NCI-H345 treated with DMSO at 0.1 percent for 48 hours (cell line): ENCODE data around the gene GCH1.
"Not testable (repeated sequence)": the region's sequence is repeated elsewhere in the genome, so short reads cannot be mapped to it uniquely, and the experiment has no call there.

Experiments used
- DNase-seq: peaks from one replicate; lab custom pipeline; 2025; ENCODE audit not compliant: unreplicated experiment; lab: John Stamatoyannopoulos, UW

The GCH1 gene

DNA sequence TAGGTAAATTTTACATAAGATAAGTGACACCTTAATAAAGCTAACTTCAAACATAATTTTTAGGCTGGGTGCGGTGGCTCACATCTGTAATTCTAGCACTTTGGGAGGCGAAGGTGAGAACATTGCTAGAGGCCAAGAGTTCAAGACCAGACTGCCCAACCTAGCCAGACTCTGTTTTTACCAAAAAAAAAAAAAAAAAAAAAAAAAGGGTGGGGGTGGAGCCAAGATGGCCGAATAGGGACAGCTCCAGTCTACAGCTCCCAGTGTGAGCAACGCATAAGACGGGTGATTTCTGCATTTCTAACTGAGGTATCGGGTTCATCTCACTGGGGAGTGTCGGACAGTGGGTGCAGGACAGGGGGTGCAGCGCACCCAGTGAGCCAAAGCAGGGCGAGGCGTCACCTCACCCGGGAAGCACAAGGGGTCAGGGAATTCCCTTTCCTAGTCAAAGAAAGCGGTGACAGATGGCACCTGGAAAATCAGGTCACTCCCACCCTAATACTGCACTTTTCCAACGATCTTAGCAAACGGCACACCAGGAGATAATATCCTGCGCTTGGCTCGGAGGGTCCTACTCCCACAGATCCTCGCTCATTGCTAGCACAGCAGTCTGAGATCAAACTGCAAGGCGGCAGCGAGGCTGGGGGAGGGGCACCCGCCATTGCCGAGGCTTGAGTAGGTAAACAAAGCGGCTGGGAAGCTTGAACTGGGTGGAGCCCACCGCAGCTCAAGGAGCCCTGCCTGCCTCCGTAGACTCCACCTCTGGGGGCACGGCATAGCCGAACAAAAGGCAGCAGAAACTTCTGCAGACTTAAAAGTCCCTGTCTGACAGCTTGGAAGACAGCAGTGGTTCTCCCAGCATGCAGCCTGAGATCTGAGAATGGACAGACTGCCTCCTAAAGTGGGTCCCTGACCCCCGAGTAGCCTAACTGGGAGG, 32.2 kb downstream of the GCH1 start:
- DNase-seq: not testable (repeated sequence)

- no peak for DNase-seq
Measured at GRCh38 chr14:54867011-54867410, 35.6 kb downstream of the GCH1 start.

- no peak for DNase-seq
Measured at GRCh38 chr14:54866588-54866987, 36.0 kb downstream of the GCH1 start.

GRCh38 chr14:54864526-54864925, 38.1 kb downstream of the GCH1 start:
- DNase-seq: no peak

DNA sequence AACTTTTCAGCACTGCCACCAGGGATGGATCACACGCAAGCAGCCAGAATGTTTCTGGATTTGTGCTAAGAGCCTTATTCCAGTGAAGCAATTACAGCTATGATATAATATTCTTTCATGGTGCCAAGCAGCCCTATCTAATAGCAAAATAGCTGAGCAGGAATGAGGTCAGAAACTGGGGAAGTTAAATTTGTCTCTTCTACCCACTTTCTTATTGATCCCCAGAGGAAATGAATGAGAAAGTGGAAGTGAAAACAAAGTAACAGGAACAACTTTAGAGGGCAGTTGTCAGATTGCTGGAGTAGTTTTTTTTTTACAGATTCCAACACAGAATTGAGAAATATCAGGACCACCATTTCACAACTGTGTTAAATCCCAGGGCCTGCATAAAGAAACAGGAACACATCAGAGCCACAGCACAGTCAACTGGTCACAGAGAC, 44.8 kb downstream of the GCH1 start:
- no peak for DNase-seq

DNA sequence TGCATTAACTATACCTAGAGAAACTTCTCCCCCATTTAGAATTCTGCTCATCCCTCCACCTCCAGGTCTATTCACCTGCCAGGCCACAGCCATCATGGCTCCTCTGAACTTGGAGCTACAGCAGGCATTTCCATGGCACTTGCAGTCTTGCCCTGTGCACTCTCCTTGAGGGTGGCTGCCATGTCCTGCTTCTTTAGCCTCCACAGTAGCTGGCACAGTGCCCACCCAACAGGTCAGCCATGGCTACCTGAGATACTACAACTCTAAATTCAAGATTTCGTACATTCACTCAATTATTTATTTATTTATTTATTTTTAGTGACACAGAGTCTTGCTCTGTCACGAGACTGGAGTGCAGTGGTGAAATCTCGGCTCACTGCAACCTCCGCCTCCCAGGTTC, 46.5 kb downstream of the GCH1 start:
- DNase-seq: no peak

DNA sequence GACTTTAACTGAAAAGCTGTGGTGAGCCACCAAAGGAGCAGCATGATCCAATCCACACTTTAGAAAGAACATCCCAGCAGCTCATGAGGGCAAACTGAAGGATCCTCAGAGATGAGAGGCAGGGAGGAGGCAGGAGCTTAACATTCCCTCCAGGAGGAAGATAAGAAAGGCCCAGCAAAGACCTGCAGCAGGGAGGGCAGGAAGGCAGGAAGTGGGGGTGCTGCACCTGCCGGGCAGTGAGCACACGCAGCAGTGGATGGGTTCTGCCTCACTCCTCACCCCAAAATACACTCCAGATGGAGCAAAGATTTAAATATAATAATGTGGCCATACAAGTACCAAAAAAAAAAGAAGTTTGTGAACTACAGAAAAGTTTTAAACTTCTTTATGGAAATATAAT, 48.4 kb downstream of the GCH1 start:
- no peak for DNase-seq

- DNase-seq: no peak
Measured at GRCh38 chr14:54853339-54853738, 49.3 kb downstream of the GCH1 start.

- DNase-seq: no peak
Measured at GRCh38 chr14:54852215-54852614, 50.4 kb downstream of the GCH1 start.

DNA sequence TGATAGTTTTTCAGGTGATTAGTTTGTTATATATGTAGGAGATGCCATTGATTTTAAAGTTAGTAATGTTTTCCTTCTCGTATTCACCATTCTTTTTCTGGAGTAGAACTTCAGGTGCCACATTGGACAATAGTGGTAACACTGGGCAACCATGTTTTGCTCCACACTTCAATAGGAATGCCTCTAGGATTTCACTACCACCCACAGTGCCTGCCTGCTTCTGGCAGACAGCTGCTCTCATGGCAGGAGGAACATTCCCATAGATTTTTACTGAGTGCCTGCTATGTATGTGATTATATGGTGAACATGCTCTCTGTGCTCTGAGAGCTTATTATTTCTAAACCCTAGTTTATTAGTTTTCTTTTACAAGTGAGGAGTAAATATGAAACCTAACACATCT, 53.7 kb downstream of the GCH1 start:
- DNase-seq: no peak

DNA sequence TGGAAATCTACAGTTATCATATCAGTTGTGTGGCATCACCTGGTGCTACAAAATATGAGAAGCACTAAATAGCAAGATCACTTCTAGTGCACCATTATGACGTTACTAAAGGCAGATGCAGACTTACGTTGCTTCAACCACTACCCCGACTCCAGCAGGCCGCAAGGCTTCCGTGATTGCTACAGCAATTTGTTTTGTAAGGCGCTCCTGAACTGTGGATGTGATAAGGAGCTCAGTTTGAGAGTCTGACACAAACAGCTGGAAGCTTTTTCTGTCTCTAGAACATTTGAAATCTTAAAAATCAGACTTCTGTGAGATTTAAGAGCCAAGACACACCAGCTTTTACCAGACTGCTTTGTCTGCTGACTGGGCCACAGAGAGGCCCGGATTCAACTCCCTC, 57.0 kb downstream of the GCH1 start:
- no peak for DNase-seq

DNA sequence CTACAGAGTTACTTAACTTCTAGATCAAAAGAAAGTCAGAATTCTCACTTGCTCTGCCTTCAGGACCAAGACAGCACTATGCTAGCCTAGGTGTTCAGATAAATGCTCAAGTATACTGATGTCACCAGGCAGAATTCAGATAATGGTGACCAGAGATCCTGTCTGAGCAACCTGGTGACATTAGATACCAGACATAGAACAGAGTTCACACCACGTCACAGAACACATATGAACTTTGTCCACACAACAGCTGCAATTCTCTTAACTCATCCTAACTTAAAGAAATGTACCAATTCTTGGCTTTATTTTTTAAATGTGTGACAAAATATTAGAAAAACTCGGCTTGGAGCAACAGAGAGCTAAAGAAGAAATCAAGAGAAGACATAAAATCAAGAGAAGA, 58.1 kb downstream of the GCH1 start:
- no peak for DNase-seq

DNA sequence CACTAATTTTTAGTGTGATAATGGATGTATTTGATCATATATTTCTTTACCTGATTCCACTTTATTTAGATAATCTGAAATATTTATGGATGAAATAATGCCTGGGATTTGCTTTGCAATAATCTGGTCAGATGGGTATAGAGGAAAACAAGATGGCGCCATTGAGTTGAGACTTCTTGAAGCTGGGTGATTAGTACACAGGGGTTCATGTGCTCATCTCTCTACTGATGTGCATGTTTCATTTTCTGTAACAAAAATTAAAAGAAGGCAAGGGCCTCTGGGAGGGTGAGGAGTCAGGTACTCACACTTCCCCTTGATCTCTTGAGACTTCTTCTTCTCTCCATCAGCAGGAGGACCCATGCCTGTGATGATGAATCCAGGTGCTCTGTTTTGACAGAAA, 61.8 kb downstream of the GCH1 start:
- DNase-seq: no peak

DNA sequence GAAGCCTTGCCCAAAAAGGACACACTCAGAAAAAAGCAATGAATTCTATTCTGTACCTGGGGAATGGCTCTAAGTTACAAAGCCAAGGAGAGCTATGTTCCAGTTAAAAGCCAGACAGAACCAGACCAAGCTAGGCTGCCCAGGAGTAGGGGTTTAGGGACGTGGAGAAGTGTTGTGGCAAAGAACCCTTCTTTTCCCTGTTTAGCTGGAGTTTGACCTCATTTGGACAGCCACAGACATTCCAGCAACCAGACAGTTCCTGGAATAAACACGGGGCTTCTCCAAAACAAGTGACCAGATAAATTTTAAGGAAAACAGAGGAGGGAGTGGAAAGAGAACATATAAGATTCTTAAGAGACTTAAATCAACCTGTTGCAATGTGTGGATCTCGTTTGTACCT, 62.3 kb downstream of the GCH1 start:
- no peak for DNase-seq

GRCh38 chr14:54839701-54840119, 62.9 kb downstream of the GCH1 start:
- DNase-seq: no peak

GRCh38 chr14:54838931-54839512, 63.6 kb downstream of the GCH1 start:
- no peak for DNase-seq

- DNase-seq: no peak
Measured at GRCh38 chr14:54837508-54838149, 65.0 kb downstream of the GCH1 start.

DNA sequence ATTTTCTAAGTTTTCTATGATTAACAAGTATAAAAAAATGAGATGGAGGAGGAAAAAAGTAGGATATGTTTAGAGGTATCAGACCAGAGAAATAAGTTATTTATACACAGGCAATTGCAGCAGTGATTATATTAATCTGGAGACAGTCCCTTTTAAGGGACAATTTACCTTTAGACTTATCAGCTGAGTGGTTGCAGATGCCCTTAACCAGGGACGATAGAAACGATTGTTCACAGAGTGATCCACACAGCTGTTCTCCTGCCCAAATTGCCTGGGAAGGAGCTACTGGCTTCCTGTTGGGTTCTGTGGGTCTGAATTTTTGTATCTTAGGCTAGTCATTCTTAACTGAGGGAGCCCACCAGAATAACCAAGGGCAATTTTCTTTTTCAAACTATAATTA, 66.4 kb downstream of the GCH1 start:
- no peak for DNase-seq

- no peak for DNase-seq
Measured at GRCh38 chr14:54834727-54835126, 67.9 kb downstream of the GCH1 start.

DNA sequence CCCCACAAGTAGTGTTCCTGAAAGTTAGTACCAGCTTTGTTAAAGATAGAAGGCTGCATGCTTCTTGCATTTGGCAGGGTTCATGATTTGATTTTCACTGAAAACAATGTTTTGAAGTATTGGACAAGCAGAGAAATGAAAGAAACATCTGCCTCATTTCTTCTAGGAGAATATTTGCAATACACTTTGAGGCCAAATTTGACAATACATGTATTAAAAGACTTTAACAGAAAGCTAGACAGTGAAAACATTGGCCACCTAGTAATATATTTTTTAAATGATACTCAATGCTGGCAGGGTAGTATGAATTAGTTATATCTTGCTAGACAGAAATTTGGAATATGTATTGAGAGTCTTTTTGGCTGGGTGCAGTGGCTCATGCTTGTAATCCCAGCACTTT, 68.5 kb downstream of the GCH1 start:
- no peak for DNase-seq

DNA sequence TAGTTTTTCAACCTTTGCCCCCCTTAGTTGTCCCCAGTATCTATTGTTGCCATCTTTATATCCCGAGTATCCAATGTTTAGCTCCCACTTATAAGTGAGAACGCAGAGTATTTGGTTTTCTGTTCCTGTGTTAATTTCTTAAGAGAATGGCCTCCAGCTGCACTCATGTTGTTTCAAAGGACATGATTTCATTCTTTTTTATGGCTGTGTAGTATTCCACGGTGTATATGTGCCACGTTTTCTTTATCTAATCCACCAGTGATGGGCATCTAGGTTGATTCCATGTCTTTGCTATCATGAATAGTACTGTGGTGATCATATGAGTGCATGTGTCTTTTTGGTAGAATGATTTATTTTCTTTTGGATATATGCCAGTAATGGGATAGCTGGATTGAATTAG, 72.0 kb downstream of the GCH1 start:
- DNase-seq: no peak
